ENCODE results near the gene DLD.
"Not testable (repeated sequence)": the region's sequence is repeated elsewhere in the genome, so short reads cannot be mapped to it uniquely, and the experiment has no call there.

Gene DLD

GRCh38 chr7:107890962-107891635, at the start of gene DLD:
TSS of gene DLD (plus strand) at chr7:107891183. CDS start at chr7:107891251, 68 bp downstream.
- DNase-seq, result peak; percentile 94

GRCh38 chr7:107842213-107842612, 48.8 kb upstream of the DLD start:
- no peak for DNase-seq

- no peak for DNase-seq
Observed at GRCh38 chr7:107843184-107843583, 47.8 kb upstream of the DLD start.

- DNase-seq, result no peak
Observed at GRCh38 chr7:107846324-107846723, 44.7 kb upstream of the DLD start.

- DNase-seq, result no peak
Observed at GRCh38 chr7:107847168-107847835, 43.7 kb upstream of the DLD start.

- DNase-seq, result not testable (repeated sequence)
Observed at GRCh38 chr7:107847836-107848175, 43.2 kb upstream of the DLD start.

GRCh38 chr7:107848211-107848610, 42.8 kb upstream of the DLD start:
- not testable (repeated sequence) for DNase-seq

- DNase-seq, result no peak
Observed at GRCh38 chr7:107850216-107850615, 40.8 kb upstream of the DLD start.

- DNase-seq, result no peak
Observed at GRCh38 chr7:107850643-107851042, 40.3 kb upstream of the DLD start.

GRCh38 chr7:107854454-107854853, 36.5 kb upstream of the DLD start:
- no peak for DNase-seq

GRCh38 chr7:107854989-107855388, 36.0 kb upstream of the DLD start:
- DNase-seq, result no peak

GRCh38 chr7:107856806-107857540, 34.0 kb upstream of the DLD start:
- DNase-seq, result peak; percentile 50

- no peak for DNase-seq
Observed at GRCh38 chr7:107857541-107857912, 33.5 kb upstream of the DLD start.

GRCh38 chr7:107858280-107858679, 32.7 kb upstream of the DLD start:
- DNase-seq, result no peak

GRCh38 chr7:107860279-107860961, 30.6 kb upstream of the DLD start:
- DNase-seq, result no peak

- DNase-seq, result no peak
Observed at GRCh38 chr7:107860981-107861652, 29.9 kb upstream of the DLD start.

- DNase-seq, result no peak
Observed at GRCh38 chr7:107865956-107866775, 24.8 kb upstream of the DLD start.

- no peak for DNase-seq
Observed at GRCh38 chr7:107867858-107868466, 23.0 kb upstream of the DLD start.

GRCh38 chr7:107870427-107871000, 20.5 kb upstream of the DLD start:
- DNase-seq, result no peak

- no peak for DNase-seq
Observed at GRCh38 chr7:107874111-107874510, 16.9 kb upstream of the DLD start.

Measured in CD4-positive, alpha-beta T cell treated with Interleukin-10 for 1 hour (primary cell).